HG03460 (cell line): ENCODE data around the gene GCDH.
"Not testable (repeated sequence)": the region's sequence is repeated elsewhere in the genome, so short reads cannot be mapped to it uniquely, and the experiment has no call there.

Experiments
- ATAC-seq: cut with Tn5 transposase; IDR thresholded peaks from one replicate; pipeline ENCODE4 v1.9.1; 2021; ENCODE audit not compliant: unreplicated experiment

GCDH gene

GRCh38 chr19:12890787-12891552 lies at the start of gene GCDH:
GCDH (plus strand) TSS chr19:12891160; CDS start chr19:12891305, 145 bp downstream.
- peak; percentile 93 for ATAC-seq

- no peak for ATAC-seq
Measured at GRCh38 chr19:12842511-12842910, 48.4 kb upstream of the GCDH start.

- ATAC-seq = no peak
Measured at GRCh38 chr19:12843328-12843727, 47.6 kb upstream of the GCDH start.

- no peak for ATAC-seq
Measured at GRCh38 chr19:12843999-12844732, 46.8 kb upstream of the GCDH start.

- not testable (repeated sequence) for ATAC-seq
Measured at GRCh38 chr19:12846613-12847012, 44.3 kb upstream of the GCDH start.

- no peak for ATAC-seq
Measured at GRCh38 chr19:12847159-12848139, 43.5 kb upstream of the GCDH start.

- no peak for ATAC-seq
Measured at GRCh38 chr19:12856653-12857052, 34.3 kb upstream of the GCDH start.

GRCh38 chr19:12858041-12858928 lies 32.7 kb upstream of the GCDH start:
- no peak for ATAC-seq

GRCh38 chr19:12859546-12859945 lies 31.4 kb upstream of the GCDH start:
- ATAC-seq = no peak

GRCh38 chr19:12864143-12864542 lies 26.8 kb upstream of the GCDH start:
- no peak for ATAC-seq

GRCh38 chr19:12864721-12865715 lies 25.9 kb upstream of the GCDH start:
- ATAC-seq = no peak

- no peak for ATAC-seq
Measured at GRCh38 chr19:12865746-12866415, 25.1 kb upstream of the GCDH start.

GRCh38 chr19:12866416-12867119 lies 24.4 kb upstream of the GCDH start:
- no peak for ATAC-seq

- ATAC-seq = no peak
Measured at GRCh38 chr19:12867120-12868099, 23.6 kb upstream of the GCDH start.

GRCh38 chr19:12868540-12869112 lies 22.3 kb upstream of the GCDH start:
- no peak for ATAC-seq

GRCh38 chr19:12871681-12872080 lies 19.3 kb upstream of the GCDH start:
- ATAC-seq = no peak
